ENCODE data around the gene SOX6. TPM values are rescaled to one million over a fixed set of nuclear protein-coding genes. Genes with fewer than 3 reads are reported as not detected.

The SOX6 gene
- total RNA-seq, 1 experiment from 2014 or later, result not detected

- Mint-ChIP-seq H3K4me3 (no peak overlapping the region), H3K27me3 (ENCODE audit: low read depth) (no peaks in the 10 kb centered on the region), H3K9me3 (no peaks in the 10 kb centered on the region), H3K36me3 (ENCODE audit: insufficient read depth in 1 of 3, low read depth in 3 of 3) (no peaks in the 10 kb centered on the region), H3K27ac (no peak overlapping the region), H3K4me1 (no peaks in the 10 kb centered on the region)
- Histone ChIP-seq H3K9ac (ENCODE audit: extremely low read depth, insufficient read length, low read length) (no peak overlapping the region), H3K23ac (ENCODE audit: insufficient read length, low read depth, low read length) (no peak overlapping the region), H2BK20ac (ENCODE audit: low read depth, low read length, poor library complexity, severe bottlenecking) (no peak overlapping the region), H3K27ac (ENCODE audit: insufficient read length, low read depth, low read length) (no peak overlapping the region), H3K14ac (ENCODE audit: insufficient read depth, low read length) (no peak overlapping the region), H3T11ph (ENCODE audit: low read length) (no peak overlapping the region), H3K79me2 (ENCODE audit: insufficient read depth, low read length) (no peaks in the 10 kb centered on the region), H4K5ac (ENCODE audit: insufficient read length, low read depth, low read length) (no peak overlapping the region), H4K91ac (ENCODE audit: insufficient read length, low read depth, low read length) (no peak overlapping the region), H3K4me1 (ENCODE audit: insufficient read depth, low read length) (no peaks in the 10 kb centered on the region), H4K8ac (replicated peaks; ENCODE audit: insufficient read length, low read depth, low read length) (no peak overlapping the region), H2BK5ac (ENCODE audit: insufficient read length, low read length) (no peak overlapping the region), H3K4ac (ENCODE audit: low read depth, low read length) (no peak overlapping the region), H2BK12ac (ENCODE audit: insufficient read length, low read depth, low read length) (no peak overlapping the region), H4K20me1 (ENCODE audit: control insufficient read depth, insufficient read depth, insufficient read length) (no peaks in the 10 kb centered on the region), H3K4me2 (ENCODE audit: insufficient read depth, insufficient read length, low read length) (no peak overlapping the region), H2BK120ac (ENCODE audit: low read depth, low read length, poor library complexity, severe bottlenecking) (no peak overlapping the region), H3K23me2 (ENCODE audit: insufficient read length, low read depth, low read length, poor library complexity, severe bottlenecking) (no peaks in the 10 kb centered on the region), H2AFZ (ENCODE audit: low read length) (no peak overlapping the region), H3K79me1 (ENCODE audit: insufficient read depth, low read depth, low read length, poor library complexity, severe bottlenecking) (no peaks in the 10 kb centered on the region), H3K27me3 (ENCODE audit: insufficient read depth, low read length) (no peaks in the 10 kb centered on the region), H3K18ac (ENCODE audit: insufficient read length, low read depth, low read length) (no peak overlapping the region), H3K9me3 (ENCODE audit: control insufficient read depth, low read depth, low read length) (no peaks in the 10 kb centered on the region), H3K56ac (ENCODE audit: insufficient read length, low read depth, low read length) (no peak overlapping the region), H2AK5ac (ENCODE audit: insufficient read length, low read length) (no peak overlapping the region), H2BK15ac (ENCODE audit: low read depth, low read length) (no peak overlapping the region)
- no CpG with 5 or more reads among the region's 1 CpG for WGBS (ENCODE audit: extremely low coverage, insufficient read length, low lambda C conversion rate)
- no peak for DNase-seq
- TF ChIP-seq CTCF (conservative IDR thresholded peaks at IDR 0.05), result no peak
Measured at GRCh38 chr11:16040151-16040550, 316.2 kb downstream of the SOX6 start.
